SK-N-SH (cell line): ENCODE measurements around the gene SIM2. TPM values are rescaled to one million over a fixed set of nuclear protein-coding genes. Genes with fewer than 3 reads are reported as not detected.
A peak's percentile ranks its signal among the peaks of the same experiment; 100 is the strongest.

Source experiments
- CTCF ChIA-PET: fragments of 300-600, 350-600 bp; formaldehyde crosslinking; extraction: SDS; loops from one replicate; lab custom pipeline; 2021; lab: Yijun Ruan, JAX
- POLR2A ChIA-PET: fragments of 350-600 bp; sonication (Branson Sonifier 250); formaldehyde crosslinking; extraction: SDS; loops from one replicate; lab custom pipeline; 2020; ENCODE audit warnings: antibody characterized with exemption, inconsistent platforms; lab: Yijun Ruan, JAX
- DNase-seq: peaks from one replicate; pipeline ENCODE4 v3.0.0; 2012
- H2AFZ ChIP-seq: fragments of 200-600 bp; sonication (generic); 2 replicates; pipeline ENCODE4 v1.8.1; 2016; ENCODE audit warnings: antibody characterized with exemption, mild to moderate bottlenecking, low read depth
- H3F3A ChIP-seq: fragments of 200-600 bp; sonication (generic); replicated peaks from 2 replicates; pipeline ENCODE3; 2016; ENCODE audit warnings: antibody characterized with exemption, mild to moderate bottlenecking; ENCODE audit not compliant: insufficient read depth
- H3K27ac ChIP-seq, 2 experiments: fragments of 200-500 bp in 1 of 2; fragments of 200-600 bp in 1 of 2; sonication (Bioruptor generic) in 1 of 2; sonication (generic), shearing (Covaris generic) in 1 of 2; 2 replicates each; pipeline versions ENCODE4 v1.5.1 to v1.6.1; 2014 to 2016; ENCODE audit warnings: low read depth in 2 of 2, inconsistent platforms in 1 of 2, low read length in 1 of 2, mild to moderate bottlenecking in 1 of 2, mixed read lengths in 1 of 2
- H3K27me3 ChIP-seq: fragments of 200-600 bp; sonication (generic), shearing (Covaris generic); 2 replicates; pipeline ENCODE4 v1.6.1; 2016; ENCODE audit warnings: mixed run types; ENCODE audit not compliant: insufficient read depth
- H3K36me3 ChIP-seq, 2 experiments: fragments of 200-500 bp in 1 of 2; fragments of 200-600 bp in 1 of 2; sonication (Bioruptor generic) in 1 of 2; sonication (generic) in 1 of 2; replicated peaks in 1 of 2; 2 replicates each; pipeline versions ENCODE3 to v1.5.1; 2014 to 2016; ENCODE audit warnings: low read length in 1 of 2, mild to moderate bottlenecking in 1 of 2; ENCODE audit not compliant: insufficient read depth in 2 of 2, control insufficient read depth in 1 of 2
- H3K4me1 ChIP-seq, 2 experiments: fragments of 200-500 bp in 1 of 2; fragments of 200-600 bp in 1 of 2; sonication (Bioruptor generic) in 1 of 2; sonication (generic), shearing (Covaris generic) in 1 of 2; 2 replicates each; pipeline versions ENCODE4 v1.5.1 to v1.6.1; 2014 to 2016; ENCODE audit warnings: low read depth in 1 of 2, low read length in 1 of 2, mixed run types in 1 of 2; ENCODE audit not compliant: insufficient read depth in 2 of 2, control insufficient read depth in 1 of 2
- H3K4me2 ChIP-seq: fragments of 200-600 bp; sonication (generic), shearing (Covaris generic); 2 replicates; pipeline ENCODE4 v1.6.1; 2017; ENCODE audit warnings: mixed run types
- H3K4me3 ChIP-seq, 2 experiments: fragments of 200-500 bp in 1 of 2; fragments of 200-600 bp in 1 of 2; sonication (Bioruptor generic) in 1 of 2; sonication (generic), shearing (Covaris generic) in 1 of 2; 2 replicates each; pipeline versions ENCODE4 v1.5.1 to v1.8.1; 2014 to 2016; ENCODE audit warnings: low read depth in 2 of 2, inconsistent platforms in 1 of 2, low read length in 1 of 2, mild to moderate bottlenecking in 1 of 2, mixed read lengths in 1 of 2, moderate library complexity in 1 of 2
- H3K79me2 ChIP-seq: fragments of 200-600 bp; sonication (generic); 2 replicates; pipeline ENCODE4 v1.8.1; 2017; ENCODE audit warnings: mild to moderate bottlenecking; ENCODE audit not compliant: insufficient read depth
- H3K9ac ChIP-seq: fragments of 200-600 bp; sonication (generic); 2 replicates; pipeline ENCODE4 v1.6.1; 2017; ENCODE audit warnings: mixed run types
- H3K9me2 ChIP-seq: fragments of 200-600 bp; sonication (generic); 2 replicates; pipeline ENCODE4 v1.6.1; 2017; ENCODE audit warnings: mixed run types
- H3K9me3 ChIP-seq: fragments of 200-600 bp; sonication (generic); 2 replicates; pipeline ENCODE4 v1.6.1; 2017; ENCODE audit warnings: mixed run types, mild to moderate bottlenecking, moderate library complexity
- H4K20me1 ChIP-seq: fragments of 200-600 bp; sonication (generic); 2 replicates; pipeline ENCODE4 v1.6.1; 2017; ENCODE audit warnings: mild to moderate bottlenecking, mixed run types; ENCODE audit not compliant: insufficient read depth
- CHD2 ChIP-seq: fragments of 150-350 bp; IDR thresholded peaks from 2 replicates; pipeline ENCODE4 v1.6.1; 2018; ENCODE audit warnings: low read length; ENCODE audit not compliant: partially characterized antibody
- CTCF ChIP-seq: fragments of 200-600 bp; sonication (generic); IDR thresholded peaks from 2 replicates; pipeline ENCODE4 v1.6.1; 2017; ENCODE audit warnings: antibody characterized with exemption, mild to moderate bottlenecking, moderate library complexity
- ELF1 ChIP-seq: IDR thresholded peaks from 2 replicates; pipeline ENCODE4 v1.4.0; 2012
- EP300 ChIP-seq, 2 experiments: IDR thresholded peaks; 2 replicates each; pipeline versions ENCODE4 v1.4.0 to v1.6.1; 2012; ENCODE audit warnings: borderline replicate concordance in 1 of 2, low read depth in 1 of 2, low read length in 1 of 2
- EZH2phosphoT487 ChIP-seq: fragments of 200-600 bp; sonication (generic); IDR thresholded peaks from 2 replicates; pipeline ENCODE4 v1.6.1; 2017; ENCODE audit warnings: low read depth, mixed run types, mild to moderate bottlenecking, antibody characterized with exemption, moderate library complexity, borderline replicate concordance
- FOXJ3 ChIP-seq: sonication (generic); formaldehyde crosslinking; IDR thresholded peaks from 2 replicates; pipeline ENCODE4 v1.5.1; 2020; ENCODE audit warnings: mild to moderate bottlenecking, missing genetic modification reagents
- IRF3 ChIP-seq: fragments of 150-350 bp; IDR thresholded peaks from 2 replicates; pipeline ENCODE4 v1.6.1; 2016; ENCODE audit warnings: mild to moderate bottlenecking, low read depth, low read length
- JUND ChIP-seq: IDR thresholded peaks from 2 replicates; pipeline ENCODE4 v1.4.0; 2012
- MEF2A ChIP-seq: IDR thresholded peaks from 2 replicates; pipeline ENCODE4 v1.4.0; 2012; ENCODE audit warnings: low read depth, borderline replicate concordance
- MXI1 ChIP-seq: IDR thresholded peaks from 2 replicates; pipeline ENCODE4 v1.6.1; 2012; ENCODE audit warnings: mild to moderate bottlenecking, low read depth, low read length, improper control_type of control experiment
- NRF1 ChIP-seq: IDR thresholded peaks from 2 replicates; pipeline ENCODE4 v1.6.1; 2012; ENCODE audit warnings: low read depth, mild to moderate bottlenecking, low read length
- PBX3 ChIP-seq: IDR thresholded peaks from 2 replicates; pipeline ENCODE4; 2012
- RAD21 ChIP-seq: IDR thresholded peaks from 2 replicates; pipeline ENCODE4 v1.6.1; 2012; ENCODE audit warnings: mild to moderate bottlenecking, low read length
- RCOR1 ChIP-seq: fragments of 150-350 bp; IDR thresholded peaks from 2 replicates; pipeline ENCODE4 v1.6.1; 2017; ENCODE audit warnings: antibody characterized with exemption, low read length
- TCF12 ChIP-seq: IDR thresholded peaks from 2 replicates; pipeline ENCODE4 v1.4.0; 2012
- TEAD4 ChIP-seq: IDR thresholded peaks from 2 replicates; pipeline ENCODE4 v1.4.0; 2012; ENCODE audit warnings: mild to moderate bottlenecking, borderline replicate concordance; ENCODE audit not compliant: insufficient read depth
- YY1 ChIP-seq: IDR thresholded peaks from 2 replicates; pipeline ENCODE4 v1.4.0; 2012; ENCODE audit warnings: low read depth, mild to moderate bottlenecking
- ZBTB33 ChIP-seq: IDR thresholded peaks from 2 replicates; pipeline ENCODE4 v1.4.0; 2012; ENCODE audit warnings: low read depth, borderline replicate concordance
- WGBS: methylation state at CpG from one replicate; pipeline ENCODE4 v1.1.6; 2017; ENCODE audit warnings: low lambda C conversion rate; 5-methylcytosine and 5-hydroxymethylcytosine counted together
- polyA plus RNA-seq, 3 experiments: library from polyadenylated mRNA; depleted of rRNA; stranded (reverse); fragments of >200 nt; gene quantifications; 2 replicates each; pipeline ENCODE4 v1.2.3, GENCODE V29; 2012

SIM2 gene
- polyA plus RNA-seq, 1 of the 3 experiments (the other 2 are of a cell fraction): not detected

GRCh38 chr21:36700971-36701755 is 2.2 kb downstream of the SIM2 start:
- no peak overlapping the region for H3K4me3 ChIP-seq
- no peak overlapping the region for H2AFZ ChIP-seq

GRCh38 chr21:36701756-36702621 is 3.1 kb downstream of the SIM2 start:
- no peak overlapping the region for H2AFZ ChIP-seq
- H3K4me1 ChIP-seq: peaks cover 0 to 6% of the 10 kb centered on the region in 2 experiments; a peak in 2 of 4 replicates
- whole genome bisulfite sequencing: 10% methylated on average over 19 of the region's 26 CpGs
- H3K4me2 ChIP-seq: 0 out of 2 replicates have a peak overlapping the region, but pooled peaks have one; percentile 19
- H3K79me2 ChIP-seq: no peaks in the 10 kb centered on the region
- TF ChIP-seq ZBTB33: no peak
- no peak for TF ChIP-seq CHD2
- no peak for TF ChIP-seq CTCF
- TF ChIP-seq RAD21: no peak
- TF ChIP-seq MEF2A: no peak
- TF ChIP-seq JUND: no peak
- TF ChIP-seq FOXJ3 (CRISPR knock-in tag): no peak
- no peak for TF ChIP-seq RCOR1
- no peak for TF ChIP-seq ELF1
- TF ChIP-seq EP300 (IDR thresholded peaks at IDR 0.05; ENCODE audit: borderline replicate concordance in 1 of 2, low read depth in 1 of 2, low read length in 1 of 2): no peak
- no peak for TF ChIP-seq MXI1
- TF ChIP-seq EZH2phosphoT487: no peak
- TF ChIP-seq TEAD4: no peak
- TF ChIP-seq TCF12: no peak
- TF ChIP-seq PBX3: no peak
- TF ChIP-seq IRF3: no peak
- H3K4me3 ChIP-seq: no peak overlapping the region
- no peak overlapping the region for H3K27ac ChIP-seq
- no peaks in the 10 kb centered on the region for H3K36me3 ChIP-seq
- peaks cover 15% of the 10 kb centered on the region; the same call in 1 of the 2 replicates for H4K20me1 ChIP-seq
- H3F3A ChIP-seq: no peaks in the 10 kb centered on the region
- H3K27me3 ChIP-seq: peaks cover 98% of the 10 kb centered on the region
- no peak overlapping the region for H3K9ac ChIP-seq
- H3K9me3 ChIP-seq: no peaks in the 10 kb centered on the region
- DNase-seq: no peak
- ChIA-PET POLR2A (no interaction called here), CTCF (interaction anchor here (1.3 to 1.5 kb wide), 2 partner anchors 197 to 973 kb away, joined by 3 to 5 read pairs; no protein-coding TSS in a partner anchor)
- no peaks in the 10 kb centered on the region for H3K9me2 ChIP-seq

More at GRCh38 chr21:36700971-36701755, 2.2 kb downstream of the SIM2 start:
- no peaks in the 10 kb centered on the region for H3K36me3 ChIP-seq
- POLR2A ChIA-PET: no interaction called here
- CTCF ChIA-PET: no interaction called here
- H3K27me3 ChIP-seq: peaks cover 98% of the 10 kb centered on the region
- H3K79me2 ChIP-seq: no peaks in the 10 kb centered on the region
- no peaks in the 10 kb centered on the region for H3K9me2 ChIP-seq
- no peaks in the 10 kb centered on the region for H3F3A ChIP-seq
- H4K20me1 ChIP-seq: peaks cover 14% of the 10 kb centered on the region; the same call in 1 of the 2 replicates
- no peaks in the 10 kb centered on the region for H3K9me3 ChIP-seq
- H3K4me1 ChIP-seq: peaks cover 0 to 6% of the 10 kb centered on the region in 2 experiments; a peak in 2 of 4 replicates
- 0 out of 2 replicates have a peak overlapping the region, but pooled peaks have one; percentile 19 for H3K4me2 ChIP-seq
- DNase-seq: peak; percentile 51
- H3K9ac ChIP-seq: no peak overlapping the region
- 11% methylated on average over 18 of the region's 65 CpGs for WGBS
- H3K27ac ChIP-seq: no peak overlapping the region
- TF ChIP-seq TCF12 (no peak), JUND (no peak), TEAD4 (no peak), NRF1 (no peak), YY1 (no peak), EZH2phosphoT487 (no peak)
